WERI-Rb-1 (cell line): ENCODE measurements around the gene SMIM43.

Experiments used
- DNase-seq: peaks from one replicate; pipeline ENCODE4 v3.0.0-alpha.2; 2020
- H3K27ac ChIP-seq: fragments of 250-450 bp; sonication (Bioruptor Pico); 2 replicates; pipeline ENCODE4 v1.5.1; 2020; ENCODE audit warnings: mild to moderate bottlenecking, moderate library complexity
- H3K27me3 ChIP-seq: fragments of 250-450 bp; sonication (Bioruptor Pico); 2 replicates; pipeline ENCODE4 v1.5.1; 2021; ENCODE audit warnings: mild to moderate bottlenecking, low read depth, moderate library complexity; ENCODE audit not compliant: insufficient read depth, severe bottlenecking
- H3K36me3 ChIP-seq: fragments of 250-450 bp; sonication (Bioruptor Pico); 2 replicates; pipeline ENCODE4 v1.5.1; 2020; ENCODE audit warnings: mild to moderate bottlenecking, moderate library complexity
- H3K4me3 ChIP-seq: 2 replicates; pipeline ENCODE4 v1.5.1; 2011; ENCODE audit warnings: low read depth, mild to moderate bottlenecking, control low read depth, low read length
- H3K9me3 ChIP-seq: fragments of 250-450 bp; sonication (Bioruptor Pico); 2 replicates; pipeline ENCODE4 v1.5.1; 2021; ENCODE audit warnings: mild to moderate bottlenecking, moderate library complexity; ENCODE audit not compliant: severe bottlenecking
- TF ChIP-seq, protein P1 (sequence below): IDR thresholded peaks from 2 replicates; pipeline ENCODE4 v1.5.1; 2011; ENCODE audit warnings: low read depth, mild to moderate bottlenecking, control low read depth, inconsistent platforms, low read length

SMIM43 gene

DNA sequence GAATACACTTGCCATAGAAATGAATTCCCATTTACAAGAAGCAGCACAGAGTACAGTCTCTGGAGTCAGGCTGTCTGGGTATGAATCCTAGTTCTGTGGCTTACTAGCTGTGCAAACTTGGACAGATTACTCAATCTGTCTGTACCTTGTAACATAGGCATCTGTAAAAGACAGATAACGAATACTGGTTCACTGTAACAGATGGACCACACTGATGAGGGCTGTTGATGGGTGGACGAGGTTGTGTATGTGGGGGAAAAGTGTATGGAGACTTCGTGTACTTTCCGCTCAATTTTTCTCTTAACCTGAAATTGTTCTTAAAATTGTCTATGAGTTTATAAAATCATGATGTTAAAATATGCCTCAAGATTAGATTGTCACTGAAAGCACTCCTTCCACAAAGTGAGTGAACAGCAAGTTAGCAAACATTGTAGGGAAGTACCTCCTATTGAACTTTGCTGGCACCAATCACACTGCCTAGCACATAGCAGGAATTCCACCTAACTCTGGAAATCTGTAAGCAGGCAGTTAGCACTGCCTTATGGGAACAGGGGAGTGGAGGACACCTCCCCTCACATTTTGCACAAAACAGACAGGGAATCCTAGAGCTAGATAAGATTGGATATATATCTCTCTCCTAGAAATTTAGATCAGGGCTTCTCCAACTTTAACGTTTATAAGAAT lies 29.7 kb upstream of the SMIM43 start:
- Histone ChIP-seq H3K4me3 (no peak overlapping the region), H3K36me3 (no peaks in the 10 kb centered on the region), H3K9me3 (no peaks in the 10 kb centered on the region), H3K27me3 (no peaks in the 10 kb centered on the region), H3K27ac (no peak overlapping the region)
- TF ChIP-seq, protein P1, sequence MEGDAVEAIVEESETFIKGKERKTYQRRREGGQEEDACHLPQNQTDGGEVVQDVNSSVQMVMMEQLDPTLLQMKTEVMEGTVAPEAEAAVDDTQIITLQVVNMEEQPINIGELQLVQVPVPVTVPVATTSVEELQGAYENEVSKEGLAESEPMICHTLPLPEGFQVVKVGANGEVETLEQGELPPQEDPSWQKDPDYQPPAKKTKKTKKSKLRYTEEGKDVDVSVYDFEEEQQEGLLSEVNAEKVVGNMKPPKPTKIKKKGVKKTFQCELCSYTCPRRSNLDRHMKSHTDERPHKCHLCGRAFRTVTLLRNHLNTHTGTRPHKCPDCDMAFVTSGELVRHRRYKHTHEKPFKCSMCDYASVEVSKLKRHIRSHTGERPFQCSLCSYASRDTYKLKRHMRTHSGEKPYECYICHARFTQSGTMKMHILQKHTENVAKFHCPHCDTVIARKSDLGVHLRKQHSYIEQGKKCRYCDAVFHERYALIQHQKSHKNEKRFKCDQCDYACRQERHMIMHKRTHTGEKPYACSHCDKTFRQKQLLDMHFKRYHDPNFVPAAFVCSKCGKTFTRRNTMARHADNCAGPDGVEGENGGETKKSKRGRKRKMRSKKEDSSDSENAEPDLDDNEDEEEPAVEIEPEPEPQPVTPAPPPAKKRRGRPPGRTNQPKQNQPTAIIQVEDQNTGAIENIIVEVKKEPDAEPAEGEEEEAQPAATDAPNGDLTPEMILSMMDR = no peak
- no peak for DNase-seq

DNA sequence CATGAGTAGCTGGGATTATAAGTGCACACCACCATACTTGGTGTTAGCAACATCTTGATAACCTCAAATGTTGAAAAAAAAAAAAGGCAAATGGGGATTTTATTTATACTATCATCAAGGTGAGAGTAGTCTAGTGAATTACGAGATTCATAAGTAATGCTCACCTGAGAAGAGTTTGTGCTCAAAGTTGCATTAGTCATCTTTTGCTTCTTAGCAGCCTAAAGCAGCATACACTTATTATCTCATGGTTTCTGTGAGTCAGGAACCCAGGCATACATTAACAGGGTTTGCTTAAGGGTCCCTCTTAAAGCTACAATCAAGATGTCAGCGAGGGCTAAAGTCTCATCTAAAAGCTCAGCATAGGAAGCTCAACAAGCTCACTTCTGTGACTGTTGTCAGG lies 28.0 kb upstream of the SMIM43 start:
- no peak overlapping the region for H3K4me3 ChIP-seq
- no peak overlapping the region for H3K27ac ChIP-seq
- no peaks in the 10 kb centered on the region for H3K9me3 ChIP-seq
- no peaks in the 10 kb centered on the region for H3K36me3 ChIP-seq
- TF ChIP-seq, protein P1 = no peak
- no peak for DNase-seq
- H3K27me3 ChIP-seq = no peaks in the 10 kb centered on the region

DNA sequence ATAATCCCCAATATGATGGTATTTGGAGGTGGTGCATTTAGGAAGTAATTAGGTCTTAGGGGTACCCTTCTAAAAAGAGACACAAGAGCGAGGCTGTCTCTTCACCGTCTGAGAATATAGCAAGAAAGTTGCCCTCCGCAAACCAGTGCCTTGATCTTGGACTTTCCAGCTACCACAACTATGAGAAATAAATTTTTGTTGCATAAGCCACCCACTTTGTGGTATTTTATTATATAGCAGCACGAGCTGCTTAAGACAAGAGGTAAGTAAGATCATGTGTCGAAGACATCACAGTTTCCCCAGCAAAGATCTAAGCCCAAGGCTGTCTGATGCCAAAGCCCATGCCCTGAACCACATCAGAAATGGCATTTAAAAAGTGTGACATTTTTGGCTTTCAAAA lies 26.5 kb upstream of the SMIM43 start:
- TF ChIP-seq, protein P1 = no peak
- Histone ChIP-seq H3K27ac (no peak overlapping the region), H3K4me3 (no peak overlapping the region), H3K36me3 (no peaks in the 10 kb centered on the region), H3K27me3 (no peaks in the 10 kb centered on the region), H3K9me3 (no peaks in the 10 kb centered on the region)
- no peak for DNase-seq

DNA sequence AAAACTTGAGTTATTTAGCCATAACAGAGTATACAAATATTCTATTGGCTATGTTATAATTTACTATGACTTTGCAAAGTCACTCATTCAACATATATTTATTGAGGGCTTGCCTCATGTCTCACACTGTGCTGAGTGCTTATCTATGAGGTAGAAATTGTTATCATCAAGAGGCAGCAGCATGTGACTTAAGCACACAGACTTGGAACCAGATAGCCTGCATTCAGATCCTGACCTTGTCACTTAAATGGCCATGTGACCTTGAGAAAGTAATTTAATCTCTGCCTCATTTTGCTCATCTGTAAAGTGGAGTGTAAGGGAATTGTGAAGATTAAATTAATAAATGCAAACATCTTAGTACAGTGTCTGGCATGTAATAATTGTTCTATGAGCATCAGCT lies 26.0 kb upstream of the SMIM43 start:
- no peak for DNase-seq
- no peaks in the 10 kb centered on the region for H3K9me3 ChIP-seq
- no peak overlapping the region for H3K4me3 ChIP-seq
- H3K27me3 ChIP-seq = no peaks in the 10 kb centered on the region
- H3K27ac ChIP-seq = no peak overlapping the region
- TF ChIP-seq, protein P1 = no peak
- no peaks in the 10 kb centered on the region for H3K36me3 ChIP-seq

DNA sequence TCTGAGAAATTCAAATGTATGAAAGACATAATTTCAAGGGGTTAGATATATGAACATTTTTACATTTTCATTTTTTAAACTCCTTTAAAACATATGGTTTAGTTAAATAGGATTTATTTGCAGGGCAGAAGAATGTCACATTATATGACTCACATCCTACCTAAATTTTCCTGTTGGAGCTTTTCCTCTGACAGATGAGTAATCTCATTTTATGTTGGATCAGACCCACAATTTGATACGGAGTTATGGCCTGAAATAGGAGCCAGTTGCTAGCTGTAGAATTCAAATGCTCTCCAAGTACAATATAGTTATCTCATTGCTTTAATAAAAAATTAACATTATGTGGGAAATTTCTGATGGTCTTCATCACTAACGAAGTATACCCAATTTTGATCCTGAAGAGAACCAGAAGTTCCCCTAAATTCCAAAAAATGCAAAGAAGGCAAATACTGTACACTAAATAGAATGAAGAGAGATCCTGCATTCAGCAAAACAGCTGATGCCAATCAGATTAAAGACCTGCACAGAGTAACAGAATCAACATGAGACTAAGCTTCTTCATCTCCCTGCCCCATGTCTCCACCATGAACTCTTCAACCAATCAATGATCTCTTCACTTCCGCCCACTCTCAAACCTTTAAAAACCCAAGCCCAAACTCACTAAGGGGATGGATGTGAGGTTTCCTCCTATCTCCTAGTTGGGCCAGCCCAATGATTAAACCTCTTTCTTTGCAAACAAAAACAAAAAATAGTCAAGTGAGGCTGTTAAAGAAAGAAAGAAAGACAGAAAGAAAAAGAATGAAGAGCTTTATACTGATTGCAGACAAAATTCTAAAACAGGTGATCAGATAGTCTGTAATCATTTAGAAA lies 25.2 kb upstream of the SMIM43 start:
- no peak overlapping the region for H3K4me3 ChIP-seq
- TF ChIP-seq, protein P1 = no peak
- no peaks in the 10 kb centered on the region for H3K36me3 ChIP-seq
- H3K27me3 ChIP-seq = no peaks in the 10 kb centered on the region
- no peak overlapping the region for H3K27ac ChIP-seq
- DNase-seq = no peak
- no peaks in the 10 kb centered on the region for H3K9me3 ChIP-seq
